Kidney (tissue), 14 donors: ENCODE measurements around the gene ACOXL. TPM values are rescaled to one million over a fixed set of nuclear protein-coding genes. Genes with fewer than 3 reads are reported as not detected.

Experiments
- DNase-seq, 5 donors: peaks; one replicate each; pipeline ENCODE4 v3.0.0-alpha.2; 2013 to 2020
- FAIRE-seq: peaks from 2 replicates; lab custom pipeline; 2012; peaks lifted over from hg19 to GRCh38; lab: Jason Lieb, UNC
- H3K27ac ChIP-seq, 2 donors: one replicate each; pipeline ENCODE4 v1.7.0; 2013; ENCODE audit warnings: low read depth in 2 of 2, low read length in 2 of 2, inconsistent platforms in 1 of 2
- H3K27me3 ChIP-seq: one replicate; pipeline ENCODE4 v1.7.1; 2013; ENCODE audit warnings: low read length, inconsistent platforms; ENCODE audit not compliant: control insufficient read depth, insufficient read depth
- H3K36me3 ChIP-seq, 3 donors: one replicate each; pipeline versions ENCODE4 v1.7.0 to v1.7.1; 2013; ENCODE audit warnings: low read length in 3 of 3, control low read depth in 1 of 3, inconsistent platforms in 1 of 3; ENCODE audit not compliant: insufficient read depth in 3 of 3, control insufficient read depth in 2 of 3
- H3K4me1 ChIP-seq, 3 donors: one replicate each; pipeline versions ENCODE4 v1.7.0 to v1.7.1; 2013; ENCODE audit warnings: low read length in 3 of 3, inconsistent platforms in 1 of 3, low read depth in 1 of 3; ENCODE audit not compliant: control insufficient read depth in 2 of 3, insufficient read depth in 2 of 3
- H3K4me3 ChIP-seq, 3 donors: one replicate each; pipeline versions ENCODE4 v1.7.0 to v1.8.1; 2013; ENCODE audit warnings: low read length in 3 of 3, control low read depth in 1 of 3, inconsistent platforms in 1 of 3
- H3K9ac ChIP-seq, 3 donors: one replicate each; pipeline versions ENCODE4 v1.7.0 to v1.7.1; 2013; ENCODE audit warnings: low read length in 3 of 3, control low read depth in 1 of 3, inconsistent platforms in 1 of 3
- H3K9me3 ChIP-seq, 3 donors: one replicate each; pipeline versions ENCODE4 v1.7.0 to v1.7.1; 2013; ENCODE audit warnings: low read length in 3 of 3, control low read depth in 1 of 3, inconsistent platforms in 1 of 3; ENCODE audit not compliant: control insufficient read depth in 2 of 3, insufficient read depth in 1 of 3
- intact Hi-C: fragments of 100-400 bp; cut with DNase I; formaldehyde crosslinking; loops from one replicate; pipeline ENCODE4 v1.11.1; 2022
- polyA plus RNA-seq: library from polyadenylated mRNA; stranded (reverse); fragments of 350-450 nt; fragmentation: Illumina TruSeq; extraction: RNeasy Lipid Tissue Mini Kit (QIAGEN cat#74804); gene quantifications from one replicate; pipeline ENCODE4 v1.2.3, GENCODE V29; 2014; ENCODE audit warnings: low read depth, low replicate concordance; ENCODE audit not compliant: insufficient read depth
- total RNA-seq: library from RNA; stranded (reverse); fragmentation: NEBNext Ultra II Directional; extraction: Animal tissue kit (Norgen Biotek cat#: 25700); gene quantifications from one replicate; pipeline ENCODE4 v1.2.1, GENCODE V29; 2021
- TF ChIP-seq, protein P1 (sequence below): IDR thresholded peaks from 3 replicates; pipeline ENCODE4 v1.5.1; 2012; ENCODE audit warnings: mild to moderate bottlenecking, moderate library complexity, borderline replicate concordance; ENCODE audit not compliant: insufficient read depth; ENCODE audit errors: extremely low read depth
- donor health status: control.
- donor health status: control.
- donor health status: control.
- donor health status: control.
- donor health status: control.
- donor health status: DM: yes; HTN: yes; CAD: no.
- donor health status: Normal renal cell carcinoma (clear cell type).

ACOXL gene
- total and polyA plus RNA-seq, 2 donors from 2014 or later = 2.0 TPM; not detected in 1

DNA sequence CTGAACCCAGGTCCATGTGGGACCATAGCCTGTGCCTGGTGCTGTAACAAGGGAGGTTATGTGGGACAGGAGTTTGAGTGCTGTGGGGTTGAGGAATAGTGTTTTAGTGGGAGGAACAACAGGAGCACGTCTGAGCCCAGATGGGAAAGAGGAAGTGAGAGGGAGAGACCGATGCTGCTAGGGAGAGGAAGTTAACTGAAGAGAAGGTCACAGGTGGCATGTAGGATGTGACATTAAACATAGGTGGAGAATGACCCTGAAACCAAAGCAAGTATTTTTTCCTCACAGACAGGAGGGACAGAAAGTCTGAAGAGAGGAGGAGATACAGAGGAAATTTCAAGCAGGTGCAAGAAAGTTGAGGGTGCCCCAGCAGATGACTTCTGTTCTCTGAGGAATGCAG lies 87.8 kb downstream of the ACOXL start:
- DNase-seq (no peak), FAIRE-seq (no peak)
- Histone ChIP-seq H3K9ac (no peak overlapping the region), H3K36me3 (no peaks in the 10 kb centered on the region), H3K4me3 (no peak overlapping the region), H3K4me1 (no peaks in the 10 kb centered on the region), H3K27ac (no peak overlapping the region), H3K27me3 (no peaks in the 10 kb centered on the region), H3K9me3 (peaks cover 0 to 9% (median 0%) of the 10 kb centered on the region in 3 donors)
- TF ChIP-seq, protein P1, sequence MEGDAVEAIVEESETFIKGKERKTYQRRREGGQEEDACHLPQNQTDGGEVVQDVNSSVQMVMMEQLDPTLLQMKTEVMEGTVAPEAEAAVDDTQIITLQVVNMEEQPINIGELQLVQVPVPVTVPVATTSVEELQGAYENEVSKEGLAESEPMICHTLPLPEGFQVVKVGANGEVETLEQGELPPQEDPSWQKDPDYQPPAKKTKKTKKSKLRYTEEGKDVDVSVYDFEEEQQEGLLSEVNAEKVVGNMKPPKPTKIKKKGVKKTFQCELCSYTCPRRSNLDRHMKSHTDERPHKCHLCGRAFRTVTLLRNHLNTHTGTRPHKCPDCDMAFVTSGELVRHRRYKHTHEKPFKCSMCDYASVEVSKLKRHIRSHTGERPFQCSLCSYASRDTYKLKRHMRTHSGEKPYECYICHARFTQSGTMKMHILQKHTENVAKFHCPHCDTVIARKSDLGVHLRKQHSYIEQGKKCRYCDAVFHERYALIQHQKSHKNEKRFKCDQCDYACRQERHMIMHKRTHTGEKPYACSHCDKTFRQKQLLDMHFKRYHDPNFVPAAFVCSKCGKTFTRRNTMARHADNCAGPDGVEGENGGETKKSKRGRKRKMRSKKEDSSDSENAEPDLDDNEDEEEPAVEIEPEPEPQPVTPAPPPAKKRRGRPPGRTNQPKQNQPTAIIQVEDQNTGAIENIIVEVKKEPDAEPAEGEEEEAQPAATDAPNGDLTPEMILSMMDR = no peak
- intact Hi-C loops = no loop called here

- TF ChIP-seq, protein P1 = no peak
- no peak overlapping the region for H3K4me3 ChIP-seq
- no peak overlapping the region for H3K27ac ChIP-seq
- H3K4me1 ChIP-seq = no peaks in the 10 kb centered on the region
- peaks cover 0 to 9% (median 0%) of the 10 kb centered on the region in 3 donors for H3K9me3 ChIP-seq
- intact Hi-C loops = no loop called here
- H3K9ac ChIP-seq = no peak overlapping the region
- H3K27me3 ChIP-seq = no peaks in the 10 kb centered on the region
- FAIRE-seq (no peak), DNase-seq (no peak)
- H3K36me3 ChIP-seq = no peaks in the 10 kb centered on the region
Observed at GRCh38 chr2:110823165-110823564, 90.8 kb downstream of the ACOXL start.

DNA sequence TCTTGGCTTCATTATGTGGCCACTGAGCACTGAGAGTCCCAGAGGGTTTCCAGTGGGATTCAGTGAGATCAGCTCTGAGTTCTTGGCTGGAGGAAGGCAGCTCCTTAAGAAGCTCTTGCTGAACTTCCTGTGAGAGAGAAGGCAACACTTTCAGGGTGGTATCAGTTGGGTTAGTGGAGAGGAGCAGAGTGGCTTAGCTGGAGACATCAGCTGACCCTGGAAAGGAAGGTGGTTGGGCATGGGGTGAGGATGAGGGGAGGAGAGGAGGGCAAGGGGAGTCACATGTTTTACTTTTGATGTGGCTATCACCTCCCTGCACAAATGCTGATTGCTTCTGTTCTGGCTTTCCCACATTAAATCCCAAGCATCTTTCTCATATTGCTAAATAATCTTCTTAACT lies 95.1 kb downstream of the ACOXL start:
- TF ChIP-seq, protein P1 = no peak
- no peak for FAIRE-seq
- no peak overlapping the region for H3K4me3 ChIP-seq

DNA sequence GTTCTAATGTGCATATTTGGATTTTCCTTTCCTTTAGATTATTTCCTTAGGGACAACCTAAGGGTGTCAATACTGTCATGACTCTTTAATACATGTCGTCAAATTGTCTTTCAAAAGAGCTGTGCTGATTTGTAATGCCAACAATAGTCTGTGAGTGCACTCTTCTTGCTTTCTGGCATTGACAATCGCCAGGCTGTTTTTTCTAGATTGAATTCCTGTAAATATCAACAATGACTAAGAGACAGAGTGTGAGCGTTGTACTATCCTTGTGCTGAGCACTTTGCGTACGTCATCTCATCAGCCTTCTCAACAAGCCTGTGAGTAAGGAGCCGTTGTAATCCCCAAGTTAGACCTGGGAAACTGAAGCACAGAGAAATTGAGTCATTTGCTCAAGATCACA lies 96.0 kb downstream of the ACOXL start:
- Histone ChIP-seq H3K4me1 (no peaks in the 10 kb centered on the region), H3K36me3 (no peaks in the 10 kb centered on the region), H3K27me3 (no peaks in the 10 kb centered on the region), H3K9ac (no peak overlapping the region), H3K4me3 (no peak overlapping the region), H3K27ac (no peak overlapping the region), H3K9me3 (peaks cover 0 to 9% (median 0%) of the 10 kb centered on the region in 3 donors)
- intact Hi-C loops = no loop called here
- TF ChIP-seq, protein P1 = no peak
- FAIRE-seq (no peak), DNase-seq (no peak)

More for the DNA sequence above, 95.1 kb downstream of the ACOXL start:
- Histone ChIP-seq H3K27ac (no peak overlapping the region), H3K9ac (no peak overlapping the region), H3K9me3 (peaks cover 0 to 9% (median 0%) of the 10 kb centered on the region in 3 donors), H3K36me3 (no peaks in the 10 kb centered on the region), H3K4me1 (no peaks in the 10 kb centered on the region), H3K27me3 (no peaks in the 10 kb centered on the region)
- intact Hi-C loops = no loop called here
- DNase-seq = no peak
